Measurements from ENCODE around the gene CHI3L1.

CHI3L1 gene

DNA sequence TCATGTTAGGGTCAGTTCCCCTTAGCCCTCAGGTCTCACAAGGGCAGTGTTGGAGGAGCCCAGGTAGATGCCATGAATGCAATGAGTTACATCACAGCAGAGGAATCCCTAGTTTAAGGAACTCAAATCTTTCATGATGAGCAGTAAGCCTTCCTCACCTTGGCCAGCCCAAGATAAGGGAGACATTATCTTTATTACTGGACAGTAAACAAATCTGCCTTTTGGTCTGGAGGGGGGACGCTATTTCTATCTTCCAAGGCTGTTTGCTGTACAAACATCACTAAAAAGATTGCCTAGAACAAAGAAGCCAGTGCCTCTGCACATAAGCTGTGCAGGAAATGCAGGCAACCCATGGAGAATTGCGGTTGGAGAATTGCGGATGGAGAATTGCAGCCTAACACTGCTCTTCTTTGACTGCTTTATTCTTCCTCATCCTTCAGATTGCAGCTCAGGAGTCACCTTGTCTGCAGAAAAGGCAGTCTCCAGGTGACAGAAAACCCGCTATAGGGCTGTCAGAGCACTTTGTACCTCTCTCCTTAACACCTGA, 2.3 kb upstream of the CHI3L1 start:
- no peak overlapping the region for H3K4me2 ChIP-seq
- no peak overlapping the region for H3K4me3 ChIP-seq (IDR thresholded peaks at IDR 0.05; ENCODE audit: insufficient read depth, low read depth, low read length)
- TF ChIP-seq, protein P1, sequence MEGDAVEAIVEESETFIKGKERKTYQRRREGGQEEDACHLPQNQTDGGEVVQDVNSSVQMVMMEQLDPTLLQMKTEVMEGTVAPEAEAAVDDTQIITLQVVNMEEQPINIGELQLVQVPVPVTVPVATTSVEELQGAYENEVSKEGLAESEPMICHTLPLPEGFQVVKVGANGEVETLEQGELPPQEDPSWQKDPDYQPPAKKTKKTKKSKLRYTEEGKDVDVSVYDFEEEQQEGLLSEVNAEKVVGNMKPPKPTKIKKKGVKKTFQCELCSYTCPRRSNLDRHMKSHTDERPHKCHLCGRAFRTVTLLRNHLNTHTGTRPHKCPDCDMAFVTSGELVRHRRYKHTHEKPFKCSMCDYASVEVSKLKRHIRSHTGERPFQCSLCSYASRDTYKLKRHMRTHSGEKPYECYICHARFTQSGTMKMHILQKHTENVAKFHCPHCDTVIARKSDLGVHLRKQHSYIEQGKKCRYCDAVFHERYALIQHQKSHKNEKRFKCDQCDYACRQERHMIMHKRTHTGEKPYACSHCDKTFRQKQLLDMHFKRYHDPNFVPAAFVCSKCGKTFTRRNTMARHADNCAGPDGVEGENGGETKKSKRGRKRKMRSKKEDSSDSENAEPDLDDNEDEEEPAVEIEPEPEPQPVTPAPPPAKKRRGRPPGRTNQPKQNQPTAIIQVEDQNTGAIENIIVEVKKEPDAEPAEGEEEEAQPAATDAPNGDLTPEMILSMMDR (conservative IDR thresholded peaks at IDR 0.05; ENCODE audit: low read depth, low read length), result no peak
- no peak overlapping the region for H2AFZ ChIP-seq (ENCODE audit: low read depth)
- H3K27ac ChIP-seq, result no peak overlapping the region
- H3K79me2 ChIP-seq (ENCODE audit: insufficient read depth, low read depth), result no peaks in the 10 kb centered on the region
- H3K4me1 ChIP-seq (ENCODE audit: low read depth, poor library complexity, severe bottlenecking), result no peaks in the 10 kb centered on the region
- no peaks in the 10 kb centered on the region for H3K36me3 ChIP-seq (ENCODE audit: insufficient read depth)
- H3K9ac ChIP-seq, result no peak overlapping the region
- H3K27me3 ChIP-seq (ENCODE audit: insufficient read depth, low read depth), result no peaks in the 10 kb centered on the region
- no peaks in the 10 kb centered on the region for H4K20me1 ChIP-seq (ENCODE audit: insufficient read depth)

GRCh38 chr1:203187689-203188264, 1.3 kb upstream of the CHI3L1 start:
- Histone ChIP-seq H3K36me3 (ENCODE audit: insufficient read depth) (no peaks in the 10 kb centered on the region), H3K27ac (no peak overlapping the region), H3K27me3 (ENCODE audit: insufficient read depth, low read depth) (no peaks in the 10 kb centered on the region), H4K20me1 (ENCODE audit: insufficient read depth) (no peaks in the 10 kb centered on the region), H2AFZ (ENCODE audit: low read depth) (no peak overlapping the region), H3K4me3 (IDR thresholded peaks at IDR 0.05; ENCODE audit: insufficient read depth, low read depth, low read length) (no peak overlapping the region), H3K79me2 (ENCODE audit: insufficient read depth, low read depth) (no peaks in the 10 kb centered on the region), H3K9ac (no peak overlapping the region), H3K4me2 (no peak overlapping the region), H3K4me1 (ENCODE audit: low read depth, poor library complexity, severe bottlenecking) (no peaks in the 10 kb centered on the region)
- TF ChIP-seq, protein P1 (conservative IDR thresholded peaks at IDR 0.05; ENCODE audit: low read depth, low read length), result no peak

GRCh38 chr1:203187304-203187685, 791 bp upstream of the CHI3L1 start:
- TF ChIP-seq, protein P1 (conservative IDR thresholded peaks at IDR 0.05; ENCODE audit: low read depth, low read length), result no peak
- no peaks in the 10 kb centered on the region for H4K20me1 ChIP-seq (ENCODE audit: insufficient read depth)
- H3K79me2 ChIP-seq (ENCODE audit: insufficient read depth, low read depth), result no peaks in the 10 kb centered on the region
- H3K27me3 ChIP-seq (ENCODE audit: insufficient read depth, low read depth), result no peaks in the 10 kb centered on the region
- H2AFZ ChIP-seq (ENCODE audit: low read depth), result no peak overlapping the region
- no peaks in the 10 kb centered on the region for H3K36me3 ChIP-seq (ENCODE audit: insufficient read depth)
- H3K4me3 ChIP-seq (IDR thresholded peaks at IDR 0.05; ENCODE audit: insufficient read depth, low read depth, low read length), result no peak overlapping the region
- H3K9ac ChIP-seq, result no peak overlapping the region
- no peak overlapping the region for H3K4me2 ChIP-seq
- H3K4me1 ChIP-seq (ENCODE audit: low read depth, poor library complexity, severe bottlenecking), result no peaks in the 10 kb centered on the region
- no peak overlapping the region for H3K27ac ChIP-seq

- Histone ChIP-seq H3K36me3 (ENCODE audit: insufficient read depth) (no peaks in the 10 kb centered on the region), H3K4me3 (IDR thresholded peaks at IDR 0.05; ENCODE audit: insufficient read depth, low read depth, low read length) (no peak overlapping the region), H3K4me2 (no peak overlapping the region), H2AFZ (ENCODE audit: low read depth) (no peak overlapping the region), H3K9ac (no peak overlapping the region), H3K27ac (no peak overlapping the region), H3K79me2 (ENCODE audit: insufficient read depth, low read depth) (no peaks in the 10 kb centered on the region), H4K20me1 (ENCODE audit: insufficient read depth) (no peaks in the 10 kb centered on the region), H3K27me3 (ENCODE audit: insufficient read depth, low read depth) (no peaks in the 10 kb centered on the region), H3K4me1 (ENCODE audit: low read depth, poor library complexity, severe bottlenecking) (no peaks in the 10 kb centered on the region)
- TF ChIP-seq, protein P1 (conservative IDR thresholded peaks at IDR 0.05; ENCODE audit: low read depth, low read length), result no peak
Measured at GRCh38 chr1:203186091-203186445, 436 bp downstream of the CHI3L1 start.
